AG09319 (cell line): ENCODE data around the gene PAQR9.

Experiments used
- DNase-seq: peaks from one replicate; pipeline ENCODE4 v3.0.0-alpha.2; 2010; ENCODE audit warnings: low read depth; ENCODE audit errors: extremely low read depth
- CTCF ChIP-seq: IDR thresholded peaks from 2 replicates; pipeline ENCODE4 v1.5.1; 2011; ENCODE audit warnings: low read depth, mild to moderate bottlenecking, inconsistent platforms, low read length, moderate library complexity

Gene PAQR9

GRCh38 chr3:142950972-142951371, 12.5 kb downstream of the PAQR9 start:
- TF ChIP-seq CTCF, result no peak
- no peak for DNase-seq

- DNase-seq, result no peak
- no peak for TF ChIP-seq CTCF
These were observed 15.5 kb downstream of the PAQR9 start for GRCh38 chr3:142947799-142948575.

DNA sequence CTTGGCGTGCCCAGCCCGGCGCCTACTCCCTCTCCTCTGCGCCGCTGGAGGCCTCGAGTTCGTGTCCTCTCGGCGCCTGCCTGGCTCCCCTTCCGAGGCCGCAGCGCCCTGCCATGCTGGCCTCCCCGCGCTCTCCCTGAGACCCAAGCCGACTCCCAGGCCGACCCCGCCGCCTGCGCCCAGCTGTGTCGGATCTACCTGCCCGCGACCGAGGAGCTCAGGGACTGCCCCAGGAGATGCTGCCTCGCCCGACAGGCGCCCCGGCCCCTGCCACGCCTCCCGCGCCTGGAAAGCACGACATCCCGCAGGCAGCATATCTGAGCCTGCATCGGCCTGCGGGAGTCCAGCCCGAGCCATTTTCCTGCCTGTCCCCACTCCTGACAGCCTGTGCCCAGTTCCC, 16.1 kb downstream of the PAQR9 start:
- DNase-seq, result no peak
- no peak for TF ChIP-seq CTCF

DNA sequence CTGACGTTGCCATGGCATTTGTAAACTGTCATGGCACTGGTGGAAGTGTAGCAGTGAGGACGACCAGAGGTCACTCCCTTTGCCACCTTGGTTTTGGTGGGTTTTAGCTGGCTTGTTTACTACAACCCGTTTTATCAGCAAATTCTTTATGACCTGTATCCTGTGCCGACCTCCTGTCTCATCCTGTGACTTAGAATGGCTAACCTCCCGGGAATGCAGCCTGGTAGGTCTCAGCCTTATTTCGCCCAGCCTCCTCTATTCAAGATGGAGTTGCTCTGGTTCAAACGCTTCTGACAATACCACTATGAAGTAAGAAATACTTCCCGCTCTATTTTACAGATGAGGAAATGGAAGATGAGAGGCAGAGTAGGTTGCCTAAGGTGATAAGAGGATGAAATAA, 16.6 kb downstream of the PAQR9 start:
- no peak for DNase-seq
- TF ChIP-seq CTCF, result no peak

- DNase-seq, result no peak
- TF ChIP-seq CTCF, result no peak
These were observed 18.5 kb downstream of the PAQR9 start for GRCh38 chr3:142945023-142945422.

DNA sequence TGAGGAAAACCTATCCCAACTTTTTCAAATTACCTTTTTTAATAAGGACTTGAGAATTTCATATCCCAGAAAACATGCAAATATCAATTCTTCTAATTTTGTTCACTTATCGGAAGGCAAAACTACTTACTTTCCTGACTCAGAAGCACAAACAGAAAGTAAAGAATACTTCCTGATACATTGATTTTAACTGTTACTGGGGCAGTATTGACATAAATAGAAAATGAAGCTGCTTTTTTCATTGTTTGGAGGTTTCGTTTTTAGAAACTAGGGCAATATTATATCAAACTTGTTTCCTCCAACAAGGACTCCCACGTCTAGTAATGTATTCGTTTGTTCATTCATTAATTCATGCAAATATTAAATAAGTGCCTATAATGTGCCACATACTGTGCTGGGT, 19.1 kb downstream of the PAQR9 start:
- TF ChIP-seq CTCF, result no peak
- no peak for DNase-seq

- TF ChIP-seq CTCF, result no peak
- DNase-seq, result no peak
These were observed 19.6 kb downstream of the PAQR9 start for GRCh38 chr3:142943870-142944269.
